ENCODE data around the gene PAM. TPM values are rescaled to one million over a fixed set of nuclear protein-coding genes. Genes with fewer than 3 reads are reported as not detected.

PAM gene
- total and polyA plus RNA-seq, 2 donors (not counting 3 experiments of a cell fraction or from before 2014, with no cell fraction given) = 118 to 176 TPM

DNA sequence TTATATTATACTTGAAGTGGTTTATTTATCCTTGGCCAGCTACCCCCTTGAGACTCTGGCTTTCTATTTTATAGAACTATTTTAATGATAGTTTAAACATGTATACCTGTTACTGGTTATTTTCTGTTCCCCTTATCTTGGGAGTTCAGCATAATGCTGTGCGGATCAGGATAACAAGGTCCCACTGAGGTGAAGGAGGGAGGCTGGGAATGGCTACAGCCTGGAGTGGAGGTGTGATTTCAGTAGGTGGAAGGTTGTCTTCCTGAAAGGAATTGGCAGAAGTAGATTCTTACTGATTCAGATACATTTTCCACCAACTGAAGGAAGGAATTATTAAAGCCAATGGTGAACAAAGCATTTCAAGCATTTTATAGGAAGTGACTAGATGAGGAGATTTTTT lies 38.9 kb downstream of the PAM start:
- H3K79me2 ChIP-seq (ENCODE audit: control insufficient read depth, insufficient read depth, low read length) = peaks cover 4% of the 10 kb centered on the region
- FAIRE-seq = no peak
- intact Hi-C loops (cut with micrococcal nuclease) (no loop called here), dilution Hi-C loops (cut with MboI; ENCODE audit: extremely low pct_ligation_motif_present, low sequenced_read_pairs) (no loop called here)
- H3K9ac ChIP-seq (replicated peaks; ENCODE audit: extremely low read depth, insufficient read depth, low read length) = no peak overlapping the region
- DNase-seq (ENCODE audit: low read depth, low spot score) = no peak
- no peak overlapping the region for H3K4me2 ChIP-seq (ENCODE audit: insufficient read depth, low read length)
- POLR2A ChIA-PET = no interaction called here
- CTCF ChIA-PET = interaction anchor here (5.0 kb wide), 1 partner anchor 112 kb away, joined by 35 read pairs; no protein-coding TSS in a partner anchor
- BruUV-seq (replicated peaks) = no TSS peak
- H3K4me3 ChIP-seq (replicated peaks in 1 of 3; ENCODE audit: insufficient read depth in 1 of 3, low read depth in 1 of 3, low read length in 3 of 3) = no peak overlapping the region
- H4K20me1 ChIP-seq (replicated peaks; ENCODE audit: control insufficient read depth, extremely low read depth, insufficient read depth, low read length) = no peaks in the 10 kb centered on the region
- H3K36me3 ChIP-seq (ENCODE audit: control insufficient read depth in 2 of 2, extremely low read depth in 1 of 2, insufficient read depth in 2 of 2, low read length in 2 of 2) = no peaks in the 10 kb centered on the region
- H3K27me3 ChIP-seq (ENCODE audit: control insufficient read depth in 2 of 2, insufficient read depth in 2 of 2, low read length in 2 of 2) = no peaks in the 10 kb centered on the region
- H3K9me3 ChIP-seq (replicated peaks; ENCODE audit: control insufficient read depth, insufficient read depth, low read length) = no peaks in the 10 kb centered on the region
- no peaks in the 10 kb centered on the region for H3K9me1 ChIP-seq (replicated peaks; ENCODE audit: control insufficient read depth, extremely low read depth, insufficient read depth, low read length)
- no peak overlapping the region for H2AFZ ChIP-seq (ENCODE audit: low read depth, low read length)
- TF ChIP-seq FOS (IDR thresholded peaks at IDR 0.05; ENCODE audit: borderline replicate concordance, insufficient read depth, low read length) (no peak), POLR2AphosphoS5 (IDR thresholded peaks at IDR 0.05; ENCODE audit: insufficient read depth, low read depth, low read length) (no peak), POLR2A (IDR thresholded peaks at IDR 0.05; ENCODE audit: low read depth, low read length) (no peak), EZH2 (IDR thresholded peaks at IDR 0.05; ENCODE audit: borderline replicate concordance, low read depth, low read length, severe bottlenecking) (no peak), GATA2 (IDR thresholded peaks at IDR 0.05; ENCODE audit: insufficient read depth, insufficient read length, low read depth, low read length) (no peak), MYC (IDR thresholded peaks at IDR 0.05; ENCODE audit: low read depth, low read length) (no peak), JUN (IDR thresholded peaks at IDR 0.05; ENCODE audit: borderline replicate concordance, insufficient read depth, insufficient read length, low read depth) (no peak)
- TF ChIP-seq, protein P1, sequence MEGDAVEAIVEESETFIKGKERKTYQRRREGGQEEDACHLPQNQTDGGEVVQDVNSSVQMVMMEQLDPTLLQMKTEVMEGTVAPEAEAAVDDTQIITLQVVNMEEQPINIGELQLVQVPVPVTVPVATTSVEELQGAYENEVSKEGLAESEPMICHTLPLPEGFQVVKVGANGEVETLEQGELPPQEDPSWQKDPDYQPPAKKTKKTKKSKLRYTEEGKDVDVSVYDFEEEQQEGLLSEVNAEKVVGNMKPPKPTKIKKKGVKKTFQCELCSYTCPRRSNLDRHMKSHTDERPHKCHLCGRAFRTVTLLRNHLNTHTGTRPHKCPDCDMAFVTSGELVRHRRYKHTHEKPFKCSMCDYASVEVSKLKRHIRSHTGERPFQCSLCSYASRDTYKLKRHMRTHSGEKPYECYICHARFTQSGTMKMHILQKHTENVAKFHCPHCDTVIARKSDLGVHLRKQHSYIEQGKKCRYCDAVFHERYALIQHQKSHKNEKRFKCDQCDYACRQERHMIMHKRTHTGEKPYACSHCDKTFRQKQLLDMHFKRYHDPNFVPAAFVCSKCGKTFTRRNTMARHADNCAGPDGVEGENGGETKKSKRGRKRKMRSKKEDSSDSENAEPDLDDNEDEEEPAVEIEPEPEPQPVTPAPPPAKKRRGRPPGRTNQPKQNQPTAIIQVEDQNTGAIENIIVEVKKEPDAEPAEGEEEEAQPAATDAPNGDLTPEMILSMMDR (IDR thresholded peaks at IDR 0.05; ENCODE audit: extremely low read depth in 1 of 2, insufficient read depth in 1 of 2, low read depth in 1 of 2, low read length in 2 of 2) = no peak
- TF ChIP-seq, protein P2, sequence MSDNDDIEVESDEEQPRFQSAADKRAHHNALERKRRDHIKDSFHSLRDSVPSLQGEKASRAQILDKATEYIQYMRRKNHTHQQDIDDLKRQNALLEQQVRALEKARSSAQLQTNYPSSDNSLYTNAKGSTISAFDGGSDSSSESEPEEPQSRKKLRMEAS (IDR thresholded peaks at IDR 0.05; ENCODE audit: insufficient read depth, insufficient read length) = no peak
- H3K27ac ChIP-seq (ENCODE audit: insufficient read depth, low read depth, low read length) = no peak overlapping the region
- no peaks in the 10 kb centered on the region for H3K4me1 ChIP-seq (ENCODE audit: control insufficient read depth, extremely low read depth, insufficient read depth, low read length)
